ENCODE data around the gene KCTD16.

GRCh38 chr5:144356489-144356888 is 185.8 kb downstream of the KCTD16 start:
- TF ChIP-seq HDGF (IDR thresholded peaks at IDR 0.05; ENCODE audit: borderline replicate concordance) (no peak), FOXK2 (IDR thresholded peaks at IDR 0.05) (no peak), TARDBP (IDR thresholded peaks at IDR 0.05) (no peak), SP1 (IDR thresholded peaks at IDR 0.05) (no peak), BHLHE40 (IDR thresholded peaks at IDR 0.05; ENCODE audit: borderline replicate concordance) (no peak), FOXM1 (IDR thresholded peaks at IDR 0.05; ENCODE audit: borderline replicate concordance) (no peak), CTBP1 (IDR thresholded peaks at IDR 0.05; ENCODE audit: borderline replicate concordance) (no peak), ELF4 (IDR thresholded peaks at IDR 0.05) (no peak), PKNOX1 (IDR thresholded peaks at IDR 0.05) (no peak)
